T-helper 2 cell (primary cell): ENCODE measurements around the gene NACC2.

ENCODE experiments used
- DNase-seq, 5 experiments: peaks; one replicate each; pipeline versions ENCODE4 v3.0.0 to v3.0.0-alpha.2; 2012 to 2022

The NACC2 gene

DNA sequence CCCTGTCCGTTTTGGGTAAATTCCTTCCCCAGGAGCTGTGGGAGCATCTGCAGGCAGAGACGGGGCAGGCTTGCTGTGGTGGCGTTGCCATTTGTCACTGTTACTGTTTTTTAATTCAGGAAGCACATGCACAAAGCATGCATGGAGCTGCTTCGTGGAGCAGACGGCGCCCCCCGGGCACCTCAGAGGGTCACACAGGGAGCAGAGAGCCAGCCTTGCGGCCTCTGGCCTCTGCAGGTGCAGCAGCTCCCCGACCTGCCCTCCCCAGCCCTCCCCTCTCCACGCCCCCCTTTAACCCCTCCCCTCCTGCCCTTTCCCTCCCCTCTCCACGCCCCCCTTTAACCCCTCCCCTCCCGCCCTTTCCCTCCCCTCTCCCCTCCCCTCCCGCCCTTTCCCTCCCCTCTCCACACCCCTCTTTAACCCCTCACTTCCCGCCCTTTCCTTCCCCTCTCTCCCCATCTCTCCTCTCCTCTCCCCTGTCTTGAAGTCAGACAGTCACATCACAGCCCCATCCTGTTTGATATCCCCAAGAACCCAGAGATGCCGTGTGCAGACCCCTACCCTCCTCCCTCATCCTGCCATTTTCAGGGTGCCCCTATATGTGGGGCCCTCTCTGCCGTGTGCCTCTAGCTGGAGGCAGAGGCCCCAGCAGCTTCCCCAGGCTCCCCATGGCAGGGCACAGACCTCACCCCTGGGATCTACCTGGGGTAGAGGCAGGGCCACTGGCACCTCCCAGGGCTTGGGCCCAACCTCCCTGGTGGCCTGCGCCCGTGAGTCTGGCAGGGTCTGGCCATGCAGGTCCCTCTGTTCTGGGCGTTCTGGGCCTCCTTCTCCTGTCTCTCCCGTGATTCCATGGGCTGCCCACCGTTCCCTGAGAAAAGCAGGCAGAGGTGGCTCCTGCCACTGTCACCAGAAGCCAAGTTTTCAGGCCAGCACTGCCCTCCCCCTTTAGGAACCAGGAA lies 104.3 kb downstream of the NACC2 start:
- peak; percentile 12 to 63 (median 40) for DNase-seq

DNA sequence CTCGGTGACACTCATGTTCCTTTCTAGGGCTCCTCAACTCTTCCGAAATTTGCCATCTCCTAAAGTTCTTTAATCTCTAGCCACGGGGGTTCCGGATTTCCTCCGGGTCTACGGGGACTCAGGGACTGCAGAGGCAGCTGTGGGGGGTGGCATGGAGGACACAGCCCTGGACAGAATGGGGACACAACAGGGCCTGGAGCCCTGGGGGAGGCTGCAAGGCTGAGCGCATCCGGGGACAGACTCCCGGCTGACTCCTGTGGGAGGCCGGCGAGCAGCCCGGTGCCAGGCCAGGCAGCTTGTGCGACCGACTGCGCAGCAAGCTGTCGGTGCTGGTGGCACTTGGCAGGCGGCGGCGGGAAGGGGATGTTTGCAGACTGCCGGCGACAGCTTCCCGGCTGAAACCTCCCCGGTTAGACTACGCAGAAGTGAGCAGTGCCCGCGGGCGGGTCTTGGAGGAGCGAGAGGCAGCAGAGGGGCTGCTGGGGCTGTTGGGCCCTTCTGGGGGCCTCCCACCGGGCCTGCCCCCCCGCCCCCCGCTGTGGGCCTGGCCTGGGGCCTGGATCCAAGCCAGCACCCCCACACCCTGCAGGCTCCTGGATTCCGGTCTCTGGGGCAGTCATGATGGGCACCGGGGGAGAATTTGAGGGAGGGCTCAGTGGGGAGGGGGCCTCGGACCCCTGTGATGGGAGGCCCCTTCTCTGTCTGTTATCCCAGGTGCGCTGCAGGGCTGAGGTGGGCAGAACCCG lies 105.2 kb downstream of the NACC2 start:
- peak in 1 of 5 experiments; percentile 26 for DNase-seq

DNA sequence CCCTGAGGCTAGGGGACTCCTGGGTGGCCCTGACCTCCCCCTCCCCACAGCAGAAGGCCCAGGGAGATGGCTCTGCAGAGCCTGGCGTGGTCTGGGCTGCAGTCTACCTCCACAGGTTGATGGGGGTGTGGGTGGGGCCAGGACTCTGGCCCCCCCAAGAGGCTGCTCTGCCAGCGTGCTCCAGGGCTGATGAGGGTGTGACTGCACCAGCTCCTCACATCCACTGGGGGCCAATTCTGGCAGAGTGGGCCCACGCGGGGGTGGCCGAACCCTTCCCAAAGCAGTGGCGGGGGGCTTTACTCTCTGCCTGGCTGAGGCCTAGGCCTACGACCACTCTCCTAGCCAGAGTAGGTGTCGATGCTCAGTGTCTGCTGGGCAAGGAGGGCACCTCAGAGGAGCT lies 105.9 kb downstream of the NACC2 start:
- no peak for DNase-seq

DNA sequence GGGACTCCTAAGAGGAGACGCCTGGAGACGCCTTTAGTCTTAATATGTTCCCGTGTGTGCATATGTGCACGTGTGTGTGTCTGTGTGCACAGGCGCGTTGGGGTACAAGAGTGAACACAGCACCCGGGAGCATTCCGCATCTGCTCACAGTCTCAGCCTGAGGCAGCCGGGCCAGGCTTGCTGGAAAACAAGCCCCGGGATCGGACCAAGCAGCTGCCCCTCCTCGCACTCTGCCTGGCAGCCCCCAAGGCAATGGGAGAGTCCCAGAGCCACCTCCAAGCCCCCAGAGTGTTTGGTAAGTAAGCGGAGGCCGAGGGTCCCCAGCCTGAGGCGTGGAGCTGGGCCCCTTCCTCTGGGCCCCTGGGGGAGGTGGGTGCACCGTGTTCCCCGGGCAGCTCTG lies 106.6 kb downstream of the NACC2 start:
- DNase-seq: no peak

DNA sequence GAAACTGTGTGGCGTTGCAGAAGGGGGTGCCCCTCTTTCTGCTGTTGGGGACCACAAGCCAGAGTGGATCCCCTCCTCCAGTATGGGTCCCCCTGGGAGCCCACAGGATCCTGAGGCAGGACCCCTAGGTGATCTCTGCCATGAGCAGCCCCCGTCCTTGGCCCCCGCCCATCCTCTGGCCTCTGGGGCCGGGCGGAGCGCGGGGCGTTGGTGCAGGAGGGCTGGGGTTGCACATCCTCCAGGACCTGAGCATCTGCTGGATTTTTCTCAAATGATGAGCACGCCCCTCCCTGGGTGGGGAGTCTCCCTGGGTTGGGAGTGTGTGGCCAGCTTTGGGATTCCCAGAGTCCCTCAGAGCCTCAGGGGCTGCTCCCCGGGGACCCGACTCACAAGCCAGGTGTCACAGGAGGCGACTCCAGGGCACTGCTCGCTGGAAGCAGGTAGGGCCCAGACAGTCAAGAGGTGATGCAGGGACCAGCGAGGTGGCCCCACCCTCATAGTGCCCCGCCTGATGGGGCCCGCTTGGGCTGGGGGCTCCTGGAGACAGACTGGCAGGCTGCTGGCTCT lies 107.2 kb downstream of the NACC2 start:
- no peak for DNase-seq

DNA sequence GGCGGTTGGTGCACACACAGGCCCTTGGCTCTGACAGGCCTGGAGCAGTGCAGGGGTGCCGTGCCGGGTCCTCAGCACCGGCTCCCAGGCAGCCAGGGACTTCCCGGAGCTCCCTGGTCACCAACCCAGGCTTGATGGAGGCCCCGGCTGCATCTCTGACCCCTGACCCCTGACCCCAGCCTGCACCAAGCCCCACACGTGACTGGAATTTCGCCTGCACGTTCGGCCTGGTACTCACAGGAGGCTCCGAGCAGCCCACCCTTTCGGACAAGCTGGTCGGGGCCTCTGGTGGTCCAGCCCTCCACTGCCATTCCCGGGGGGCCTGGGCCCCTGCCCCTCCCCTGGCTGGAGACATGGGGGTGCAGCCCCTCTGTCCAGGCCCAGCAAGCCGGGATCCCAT lies 108.5 kb downstream of the NACC2 start:
- DNase-seq: no peak

DNA sequence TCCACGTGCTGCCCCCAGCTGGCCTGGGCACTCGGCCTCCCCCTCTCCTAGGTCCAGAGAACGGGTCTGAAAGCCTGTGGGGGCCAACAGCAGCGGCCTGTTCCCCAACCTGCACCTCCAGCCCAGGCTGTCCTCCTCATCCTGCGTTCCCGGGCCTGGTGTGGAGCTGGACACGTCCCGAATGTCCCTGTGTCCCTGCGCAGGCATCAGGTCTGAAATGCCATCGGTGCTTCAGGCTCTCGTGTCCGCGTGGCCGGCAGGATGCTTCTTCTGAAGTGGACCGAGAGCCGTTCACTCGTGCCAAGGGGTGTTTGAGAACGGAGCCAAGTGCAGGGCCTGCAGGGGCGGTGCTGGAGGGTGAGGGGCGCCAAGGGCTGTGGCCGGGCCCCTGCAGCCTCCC lies 109.2 kb downstream of the NACC2 start:
- DNase-seq: no peak

DNA sequence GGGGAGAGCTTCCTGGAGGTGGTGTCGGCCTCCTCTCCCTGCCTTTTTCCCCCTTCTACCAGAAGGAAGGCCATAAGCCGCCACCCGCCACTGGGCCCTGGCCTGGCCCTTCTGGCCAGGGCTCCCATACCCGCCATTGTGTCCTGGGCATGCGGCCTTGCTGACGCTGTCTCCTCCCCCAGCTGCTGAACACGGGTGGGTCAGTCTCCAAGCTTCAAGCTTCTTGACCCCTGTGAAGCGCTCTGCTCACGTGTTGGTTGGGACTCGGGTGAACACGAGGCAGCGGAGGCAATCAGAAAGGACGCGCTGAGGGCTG lies 109.7 kb downstream of the NACC2 start:
- DNase-seq: no peak

DNA sequence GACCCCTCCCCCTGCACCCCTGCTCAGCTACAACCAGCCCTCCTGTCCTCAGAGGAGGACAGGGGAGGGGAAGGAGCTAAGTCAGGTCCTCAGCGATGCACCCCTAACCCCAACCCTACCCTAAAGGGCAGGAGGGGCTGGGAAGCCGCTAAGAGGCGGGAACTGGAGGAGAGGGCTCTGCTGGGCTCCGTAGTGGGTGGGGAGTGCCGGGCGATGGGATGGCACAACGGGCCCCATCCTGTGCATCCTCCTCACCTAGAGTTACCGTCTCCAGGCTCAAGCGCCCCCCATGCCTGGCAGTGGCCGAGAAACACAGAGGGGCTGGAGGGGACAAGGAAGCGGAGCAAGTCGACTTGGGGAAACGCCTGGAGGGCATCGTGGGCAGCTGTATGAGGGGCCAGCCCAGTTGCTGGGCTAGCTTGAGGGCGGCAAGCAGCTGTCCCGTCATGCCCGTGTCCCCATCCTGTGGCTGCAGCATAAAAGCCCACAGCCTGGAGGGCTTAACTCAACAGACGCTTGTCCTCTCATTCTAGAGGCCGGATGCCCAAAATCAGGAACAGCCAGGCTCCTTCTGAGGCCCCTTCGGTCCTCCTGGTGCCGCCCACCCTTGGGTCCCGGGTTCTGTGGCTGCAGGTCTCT lies 110.9 kb downstream of the NACC2 start:
- DNase-seq: no peak

DNA sequence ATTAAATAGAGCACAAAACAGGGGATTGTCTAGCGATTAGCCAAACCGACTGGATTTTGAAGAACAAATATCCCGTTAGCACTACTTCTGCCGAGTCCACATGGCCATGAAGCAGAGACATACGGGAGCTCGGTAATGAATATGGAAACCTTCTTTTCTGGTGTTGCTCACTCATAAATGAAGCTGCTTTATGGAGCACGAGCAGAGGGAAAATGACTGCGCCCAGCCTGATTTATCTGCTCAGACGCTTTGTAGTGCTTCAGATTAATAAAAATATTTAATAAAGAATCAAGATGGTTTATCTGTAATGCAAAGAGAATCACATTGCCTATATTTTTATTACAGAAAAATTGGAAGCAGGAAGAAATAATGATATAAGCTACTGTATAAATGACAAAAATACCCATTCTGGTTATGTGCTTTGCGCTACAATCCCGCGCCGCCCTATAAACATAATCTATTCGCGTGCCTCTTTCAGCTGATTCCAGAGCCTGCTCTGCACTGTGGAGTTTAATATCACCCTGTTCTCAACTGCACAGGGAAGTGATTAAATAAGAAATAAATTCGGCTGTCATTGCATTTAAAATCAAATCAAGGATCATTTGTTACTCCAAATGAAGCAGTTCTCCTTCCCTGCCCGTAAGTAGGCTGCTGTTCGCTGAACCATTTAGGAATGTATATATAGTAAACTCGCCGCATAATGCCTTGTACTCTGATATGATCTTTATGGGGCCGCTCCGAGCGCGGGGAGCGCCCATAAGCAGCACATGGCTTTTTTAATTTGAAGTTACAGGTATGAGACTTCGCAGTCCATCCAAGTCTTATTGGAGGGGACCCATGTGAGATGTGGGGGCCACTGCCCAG lies 111.6 kb downstream of the NACC2 start:
- no peak for DNase-seq

DNA sequence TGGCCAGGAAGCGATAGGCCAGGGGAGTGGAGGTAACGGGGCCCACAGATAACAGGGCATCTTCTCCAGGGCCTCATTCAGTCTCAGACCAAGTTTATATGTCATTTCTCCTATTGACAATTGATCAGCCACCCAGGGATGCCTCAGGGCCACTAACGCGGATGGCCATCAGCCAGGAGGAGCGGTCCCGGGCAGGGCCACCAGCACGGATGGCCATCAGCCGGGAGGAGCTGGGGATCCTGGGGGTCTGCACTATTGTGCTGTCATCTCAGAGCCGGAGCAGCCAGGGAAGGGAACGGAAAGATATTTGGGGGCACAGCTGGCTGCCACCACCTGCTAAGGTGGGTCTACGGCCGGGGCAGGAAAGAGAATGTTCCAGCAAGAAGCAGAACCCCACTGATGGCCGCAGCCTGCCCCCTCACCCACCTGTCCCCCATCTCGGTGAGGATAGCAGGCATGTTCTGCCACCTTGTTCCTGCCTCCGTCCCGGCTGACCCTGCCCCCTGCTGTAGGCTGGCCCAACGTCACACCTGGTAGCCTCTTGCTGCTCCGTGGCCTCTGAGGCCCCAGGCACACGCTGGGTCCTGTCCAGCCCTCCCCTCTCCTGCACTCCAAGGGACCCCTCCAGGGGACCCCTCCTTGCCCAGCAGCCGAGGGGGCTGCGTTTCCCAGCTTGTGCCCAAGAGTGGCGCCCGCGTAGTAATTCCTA lies 112.4 kb downstream of the NACC2 start:
- DNase-seq: no peak

DNA sequence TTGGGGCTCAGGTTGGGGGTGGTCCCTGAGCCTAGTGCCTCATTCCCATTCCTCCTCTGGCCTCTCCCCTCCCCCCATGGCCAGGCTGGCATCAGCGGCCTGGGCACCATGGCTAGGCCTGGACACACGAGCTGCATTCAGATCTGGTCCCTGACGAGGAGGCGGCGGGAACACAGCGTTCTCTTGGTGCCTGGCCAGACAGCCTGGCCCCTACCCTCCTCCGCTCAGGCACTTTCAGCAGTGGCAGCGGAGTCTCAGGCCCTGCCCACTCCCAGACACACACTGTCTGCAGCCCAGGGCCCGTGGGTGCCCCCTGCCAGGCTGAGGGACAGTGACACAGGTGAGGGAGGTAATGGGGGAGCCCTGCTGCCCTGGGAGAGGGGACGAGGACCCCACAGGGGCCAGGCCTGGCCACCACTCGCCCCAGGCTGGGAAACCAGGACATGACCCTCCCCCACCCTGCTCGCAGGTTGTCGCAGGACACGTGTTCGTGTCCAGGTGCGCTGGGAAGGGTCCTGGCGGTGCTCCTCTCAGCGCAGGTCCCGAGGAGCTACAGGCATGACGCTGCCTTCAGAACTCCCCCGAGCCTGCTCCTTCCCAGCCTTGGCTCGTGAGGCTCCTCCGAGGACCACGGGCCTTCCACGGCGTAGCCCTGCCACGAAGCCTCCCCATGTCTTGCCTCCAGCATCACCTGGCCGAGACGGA lies 114.0 kb downstream of the NACC2 start:
- no peak for DNase-seq

DNA sequence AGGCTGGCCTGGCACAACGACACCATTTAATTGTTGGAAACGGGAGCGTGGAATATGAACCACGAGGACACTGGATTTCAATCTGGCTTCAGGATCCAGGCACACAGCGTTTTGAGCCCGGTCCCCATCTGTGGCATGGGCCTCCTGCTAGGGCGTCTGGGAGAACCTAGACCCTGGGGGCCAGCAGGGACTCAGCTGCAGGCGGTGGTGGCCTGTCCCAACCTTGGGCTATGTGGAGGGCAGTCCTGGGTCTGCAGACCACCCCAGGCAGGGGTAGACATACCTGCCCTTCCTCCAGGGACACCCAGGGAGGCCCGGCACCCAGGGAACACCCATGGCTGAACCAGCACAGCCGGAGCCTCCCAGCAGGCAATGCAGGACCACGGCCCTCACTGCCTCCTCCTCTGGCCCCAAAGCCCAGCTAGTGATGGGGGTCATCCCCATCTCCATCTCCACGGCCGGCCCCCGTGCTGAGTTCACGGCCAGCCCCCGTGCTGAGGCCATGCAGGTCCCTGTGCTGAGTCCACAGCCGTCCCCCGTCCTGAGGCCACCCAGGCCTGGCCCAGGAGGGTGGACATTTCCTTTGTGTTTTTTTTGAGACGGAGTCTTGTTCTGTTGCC lies 115.4 kb downstream of the NACC2 start:
- DNase-seq: no peak

DNA sequence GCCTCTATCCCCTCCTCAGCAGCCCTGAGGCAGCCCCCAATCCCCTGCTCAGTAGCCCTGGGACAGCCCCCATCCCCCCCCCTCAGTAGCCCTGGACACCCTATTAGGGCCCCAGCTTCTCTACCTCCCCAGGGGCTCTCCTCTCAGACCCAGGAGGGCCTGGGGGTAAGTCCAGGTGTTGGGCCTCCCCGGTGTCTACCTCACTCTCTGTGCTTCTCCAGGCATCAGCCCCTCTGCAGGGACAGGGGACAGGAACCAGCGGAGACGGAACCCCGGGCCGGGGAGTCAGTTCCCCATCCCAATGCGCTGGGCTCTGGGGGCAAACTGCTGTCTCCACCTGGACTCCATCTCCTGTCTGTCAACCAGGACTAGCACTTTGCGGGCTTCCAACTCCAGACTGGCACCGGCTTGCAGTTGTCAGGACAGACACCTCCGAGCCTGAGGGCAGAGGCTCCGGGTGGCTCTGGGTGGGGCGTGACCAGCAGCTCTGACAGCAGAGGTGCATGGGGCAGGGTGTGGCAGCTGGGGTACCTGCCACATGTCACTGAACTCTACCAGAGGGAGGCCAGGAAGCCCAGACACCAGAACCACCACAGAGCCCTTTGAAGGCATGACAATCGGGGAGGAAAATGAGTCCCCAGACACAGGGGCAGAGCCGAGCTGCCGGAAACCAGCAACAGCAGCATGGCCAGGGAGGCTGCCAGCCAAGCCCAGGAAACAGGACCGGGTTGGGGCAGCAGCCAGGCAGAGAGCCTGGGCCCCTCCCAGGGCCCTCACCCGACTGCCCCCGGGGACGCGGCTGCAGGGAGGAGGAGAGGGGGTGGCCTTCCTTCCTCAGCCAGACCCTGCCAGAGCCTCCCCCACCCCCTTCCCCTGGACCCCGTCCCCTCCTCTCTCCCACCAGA lies 116.2 kb downstream of the NACC2 start:
- peak in 3 of 5 experiments; percentile 42 to 66 (median 42) for DNase-seq

DNA sequence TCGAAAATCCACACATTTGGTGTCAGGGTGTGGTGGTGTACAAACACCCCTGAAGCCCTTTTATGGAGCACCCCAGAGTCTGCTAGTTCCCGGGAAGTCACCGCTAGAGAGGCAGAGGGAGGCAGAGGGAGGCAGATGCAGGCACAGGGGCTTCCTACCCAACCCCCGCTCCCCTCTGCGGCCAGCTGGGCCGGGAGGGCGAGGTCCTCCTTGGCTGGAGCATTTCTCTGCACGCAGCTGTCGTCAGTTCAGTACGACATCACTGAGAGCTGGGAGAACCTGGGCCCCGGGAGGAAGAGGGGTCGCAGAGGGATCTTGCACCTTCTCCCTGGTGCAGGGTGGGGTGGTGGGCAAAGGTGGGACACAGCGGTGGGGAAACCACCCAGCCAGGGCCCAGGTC lies 118.1 kb downstream of the NACC2 start:
- no peak for DNase-seq

DNA sequence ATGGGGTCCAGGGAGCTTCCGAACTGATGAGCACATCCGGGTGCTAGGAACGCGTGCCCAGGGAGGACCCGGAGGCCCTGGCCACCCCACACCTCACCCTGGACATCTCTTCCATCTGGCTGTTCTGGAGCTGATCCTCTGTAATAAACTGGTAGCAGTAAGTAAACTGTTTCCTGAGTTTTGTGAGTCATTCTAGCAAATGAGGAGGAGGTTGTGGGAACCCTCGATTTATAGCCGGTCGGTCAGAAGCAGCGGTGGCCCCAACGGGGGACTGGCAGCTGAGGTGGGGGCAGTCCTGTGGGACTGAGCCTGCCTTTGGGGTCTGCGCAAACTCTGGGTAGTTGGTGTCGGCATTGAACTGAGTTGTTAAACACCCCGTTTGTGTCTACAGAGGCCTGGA lies 118.6 kb downstream of the NACC2 start:
- no peak for DNase-seq

DNA sequence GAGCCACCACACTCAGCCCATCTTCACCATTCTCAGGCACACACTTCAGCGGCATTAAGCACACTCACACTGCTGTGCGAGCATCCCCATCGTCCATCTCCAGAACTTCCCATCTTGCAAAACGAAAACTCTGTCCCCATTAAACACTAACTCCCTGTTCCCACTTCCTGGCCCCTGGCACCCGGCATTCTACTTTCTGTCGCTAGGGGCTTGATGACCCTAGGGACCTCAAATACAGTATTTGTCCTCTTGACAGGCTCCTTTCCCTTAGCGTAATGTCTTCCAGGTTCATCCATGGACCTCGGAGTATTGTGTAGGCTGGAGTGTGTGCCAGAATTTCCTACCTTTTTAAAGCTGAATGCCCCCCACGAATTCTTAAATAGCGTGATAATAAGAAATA lies 119.3 kb downstream of the NACC2 start:
- no peak for DNase-seq

DNA sequence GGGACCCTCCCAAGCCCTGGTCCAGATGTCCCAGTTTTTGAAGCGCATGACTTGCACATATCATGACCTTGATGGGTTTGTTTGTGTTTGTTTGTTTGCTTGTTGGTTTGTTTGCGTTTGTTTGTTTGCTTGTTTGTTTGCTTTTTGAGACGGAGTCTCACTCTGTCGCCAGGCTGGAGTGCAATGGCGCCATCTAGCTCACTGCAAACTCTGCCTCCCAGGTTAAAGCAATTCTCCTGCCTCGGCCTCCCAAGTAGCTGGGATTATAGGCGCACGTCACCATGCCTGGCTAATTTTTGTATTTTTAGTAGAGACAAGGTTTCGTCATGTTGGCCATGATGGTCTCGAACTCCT lies 120.9 kb downstream of the NACC2 start:
- DNase-seq: no peak
